Measurements from ENCODE around the gene TEKT5.
"Not testable (repeated sequence)": the region's sequence is repeated elsewhere in the genome, so short reads cannot be mapped to it uniquely, and the experiment has no call there.

TEKT5 gene

DNA sequence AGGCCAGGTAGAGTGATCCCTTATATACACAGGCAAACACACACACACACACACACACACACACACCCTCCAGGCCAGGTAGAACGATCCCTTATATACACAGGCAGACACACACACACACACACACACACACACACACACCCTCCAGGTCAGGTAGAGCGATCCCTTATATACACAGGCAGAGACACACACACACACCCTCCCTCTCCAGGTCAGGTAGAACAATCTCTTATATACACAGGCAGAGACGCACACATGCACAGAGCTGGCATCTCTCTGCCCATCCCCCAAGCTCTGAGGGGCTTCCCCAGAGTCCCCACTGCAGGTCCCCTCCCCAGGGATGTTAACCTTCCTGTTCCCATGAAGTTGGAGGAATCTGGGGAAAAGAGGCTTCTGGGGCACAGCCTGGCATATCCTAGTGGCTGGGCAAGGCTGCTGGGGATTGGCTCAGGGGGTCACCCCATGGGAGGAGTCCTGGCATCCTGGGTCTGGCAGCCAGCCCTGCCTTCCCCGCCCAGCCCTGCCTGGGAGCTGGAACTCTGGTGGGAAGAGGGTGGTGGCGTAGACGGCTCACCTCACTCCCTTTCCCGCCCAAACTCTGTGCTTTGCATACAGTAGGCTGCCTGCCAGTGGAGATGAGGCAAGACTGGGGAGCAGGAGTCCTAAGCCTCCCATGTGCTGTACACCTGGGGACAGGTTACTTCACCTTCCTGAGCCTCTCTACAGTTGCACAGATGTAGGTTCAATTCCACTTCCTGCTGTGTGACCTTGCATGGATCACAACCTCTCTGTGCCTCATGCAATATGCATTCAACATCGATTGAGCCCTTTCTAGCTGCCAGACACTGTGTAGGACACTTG, 41.8 kb downstream of the TEKT5 start:
- Histone ChIP-seq H3K9me3 (replicated peaks; ENCODE audit: insufficient read depth, low read length) (no peaks in the 10 kb centered on the region), H3K4me3 (ENCODE audit: low read length) (no peak overlapping the region), H3K36me3 (replicated peaks; ENCODE audit: insufficient read depth, low read length) (no peaks in the 10 kb centered on the region), H2AFZ (ENCODE audit: low read length) (no peak overlapping the region), H4K20me1 (ENCODE audit: insufficient read depth, low read length) (no peaks in the 10 kb centered on the region), H3F3A (ENCODE audit: insufficient read depth, low read length) (0 out of 2 replicates have a peak, but pooled peaks cover 8% of the 10 kb centered on the region), H3K9ac (ENCODE audit: low read length) (no peak overlapping the region), H3K27ac (ENCODE audit: low read length) (no peak overlapping the region), H3K4me2 (ENCODE audit: low read depth, low read length) (no peak overlapping the region), H3K79me2 (ENCODE audit: low read length) (no peaks in the 10 kb centered on the region), H3K4me1 (ENCODE audit: low read length) (peaks cover 11% of the 10 kb centered on the region), H3K27me3 (replicated peaks; ENCODE audit: insufficient read depth, low read length) (no peaks in the 10 kb centered on the region), H3K9me2 (replicated peaks; ENCODE audit: insufficient read depth, low read length) (no peaks in the 10 kb centered on the region)
- TF ChIP-seq EZH2 (optimal IDR thresholded peaks at IDR 0.05; ENCODE audit: low read depth, low read length) (no peak), EZH2phosphoT487 (IDR thresholded peaks at IDR 0.05; ENCODE audit: low read length) (no peak)
- TF ChIP-seq, protein P1, sequence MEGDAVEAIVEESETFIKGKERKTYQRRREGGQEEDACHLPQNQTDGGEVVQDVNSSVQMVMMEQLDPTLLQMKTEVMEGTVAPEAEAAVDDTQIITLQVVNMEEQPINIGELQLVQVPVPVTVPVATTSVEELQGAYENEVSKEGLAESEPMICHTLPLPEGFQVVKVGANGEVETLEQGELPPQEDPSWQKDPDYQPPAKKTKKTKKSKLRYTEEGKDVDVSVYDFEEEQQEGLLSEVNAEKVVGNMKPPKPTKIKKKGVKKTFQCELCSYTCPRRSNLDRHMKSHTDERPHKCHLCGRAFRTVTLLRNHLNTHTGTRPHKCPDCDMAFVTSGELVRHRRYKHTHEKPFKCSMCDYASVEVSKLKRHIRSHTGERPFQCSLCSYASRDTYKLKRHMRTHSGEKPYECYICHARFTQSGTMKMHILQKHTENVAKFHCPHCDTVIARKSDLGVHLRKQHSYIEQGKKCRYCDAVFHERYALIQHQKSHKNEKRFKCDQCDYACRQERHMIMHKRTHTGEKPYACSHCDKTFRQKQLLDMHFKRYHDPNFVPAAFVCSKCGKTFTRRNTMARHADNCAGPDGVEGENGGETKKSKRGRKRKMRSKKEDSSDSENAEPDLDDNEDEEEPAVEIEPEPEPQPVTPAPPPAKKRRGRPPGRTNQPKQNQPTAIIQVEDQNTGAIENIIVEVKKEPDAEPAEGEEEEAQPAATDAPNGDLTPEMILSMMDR (IDR thresholded peaks at IDR 0.05; ENCODE audit: low read length), result no peak
- no peak for DNase-seq

DNA sequence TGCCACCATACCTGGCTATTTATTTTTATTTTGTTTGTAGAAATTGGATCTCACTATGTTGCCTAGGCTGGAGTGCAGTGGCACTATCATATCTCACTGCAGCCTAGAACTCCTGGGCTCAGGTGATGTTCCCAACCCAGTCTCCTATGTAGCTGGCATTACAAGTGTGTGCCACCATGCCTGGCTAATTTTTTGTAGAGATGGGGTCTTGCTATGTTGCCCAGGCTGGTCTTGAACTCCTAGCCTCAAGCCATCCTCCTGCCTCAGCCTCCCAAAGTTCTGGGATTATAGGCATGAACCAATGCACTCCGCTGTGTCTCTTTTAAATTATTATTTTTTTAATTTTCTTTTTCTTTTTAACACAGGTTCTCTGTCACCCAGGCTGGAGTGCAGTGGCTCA, 45.6 kb downstream of the TEKT5 start:
- not testable (repeated sequence) for H3K9me2 ChIP-seq (replicated peaks; ENCODE audit: insufficient read depth, low read length); H3K9me3 ChIP-seq (replicated peaks; ENCODE audit: insufficient read depth, low read length); H3K4me3 ChIP-seq (ENCODE audit: low read length); H4K20me1 ChIP-seq (ENCODE audit: insufficient read depth, low read length); H3F3A ChIP-seq (ENCODE audit: insufficient read depth, low read length); H3K79me2 ChIP-seq (ENCODE audit: low read length); H3K9ac ChIP-seq (ENCODE audit: low read length); H3K27me3 ChIP-seq (replicated peaks; ENCODE audit: insufficient read depth, low read length); H3K36me3 ChIP-seq (replicated peaks; ENCODE audit: insufficient read depth, low read length); DNase-seq
- peak overlapping the region; percentile 71 for H2AFZ ChIP-seq (ENCODE audit: low read length)
- H3K4me2 ChIP-seq (ENCODE audit: low read depth, low read length), result peak overlapping the region; percentile 66; the same call in 1 of the 2 replicates
- peaks cover 16% of the 10 kb centered on the region for H3K4me1 ChIP-seq (ENCODE audit: low read length)
- H3K27ac ChIP-seq (ENCODE audit: low read length), result peak overlapping the region; percentile 75; the same call in 1 of the 2 replicates

DNA sequence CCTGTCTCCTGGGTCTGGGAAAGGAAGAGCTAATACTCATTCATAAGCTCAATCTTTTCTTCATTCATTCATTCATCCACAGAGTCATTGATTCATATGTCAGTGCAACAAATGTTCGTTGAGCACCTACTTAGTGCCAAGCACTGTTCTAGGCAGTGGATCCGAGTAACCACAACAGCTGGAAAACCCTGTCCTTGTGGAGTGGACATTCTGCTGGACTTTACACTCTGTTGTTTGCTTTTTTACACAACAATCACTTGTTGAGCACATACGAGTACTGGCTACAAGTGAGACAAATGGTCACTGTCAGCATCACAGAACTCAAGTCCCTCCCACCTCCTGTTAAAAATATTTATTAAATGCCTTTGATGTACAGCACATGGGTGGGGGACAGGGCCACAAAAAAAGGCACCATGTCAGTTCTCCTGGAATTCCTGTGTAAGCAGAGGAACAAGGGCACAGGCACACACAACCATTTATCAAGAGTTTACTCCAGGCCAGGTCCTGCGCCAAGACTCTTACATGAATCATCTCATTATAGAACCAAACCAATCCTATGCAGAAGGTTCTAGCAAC, 46.9 kb downstream of the TEKT5 start:
- no peak for TF ChIP-seq EZH2phosphoT487 (IDR thresholded peaks at IDR 0.05; ENCODE audit: low read length)
- TF ChIP-seq, protein P1 (IDR thresholded peaks at IDR 0.05; ENCODE audit: low read length), result no peak
- TF ChIP-seq EZH2 (optimal IDR thresholded peaks at IDR 0.05; ENCODE audit: low read depth, low read length), result no peak
- H3F3A ChIP-seq (ENCODE audit: insufficient read depth, low read length), result 0 out of 2 replicates have a peak, but pooled peaks cover 8% of the 10 kb centered on the region
- H3K79me2 ChIP-seq (ENCODE audit: low read length), result no peaks in the 10 kb centered on the region

More for the DNA sequence above, 46.9 kb downstream of the TEKT5 start:
- Histone ChIP-seq H3K9me2 (replicated peaks; ENCODE audit: insufficient read depth, low read length) (no peaks in the 10 kb centered on the region), H3K9ac (ENCODE audit: low read length) (no peak overlapping the region), H4K20me1 (ENCODE audit: insufficient read depth, low read length) (no peaks in the 10 kb centered on the region), H2AFZ (ENCODE audit: low read length) (no peak overlapping the region), H3K4me3 (ENCODE audit: low read length) (no peak overlapping the region), H3K27me3 (replicated peaks; ENCODE audit: insufficient read depth, low read length) (no peaks in the 10 kb centered on the region), H3K4me1 (ENCODE audit: low read length) (peaks cover 16% of the 10 kb centered on the region), H3K4me2 (ENCODE audit: low read depth, low read length) (no peak overlapping the region), H3K9me3 (replicated peaks; ENCODE audit: insufficient read depth, low read length) (no peaks in the 10 kb centered on the region), H3K36me3 (replicated peaks; ENCODE audit: insufficient read depth, low read length) (no peaks in the 10 kb centered on the region), H3K27ac (ENCODE audit: low read length) (no peak overlapping the region; the same call in 1 of the 2 replicates)
- DNase-seq, result no peak
